HG02970 (cell line): Measurements from ENCODE around the gene CSH1.
"Not testable (repeated sequence)": the region's sequence is repeated elsewhere in the genome, so short reads cannot be mapped to it uniquely, and the experiment has no call there.

Experiments used
- ATAC-seq: cut with Tn5 transposase; IDR thresholded peaks from one replicate; pipeline ENCODE4 v1.9.1; 2021; ENCODE audit warnings: mild to moderate bottlenecking, moderate library complexity, moderate number of reproducible peaks; ENCODE audit not compliant: unreplicated experiment, low FRiP score

CSH1 gene

GRCh38 chr17:63928966-63929695, 32.8 kb upstream of the CSH1 start:
- no peak for ATAC-seq

- no peak for ATAC-seq
Measured at GRCh38 chr17:63928172-63928666, 31.8 kb upstream of the CSH1 start.

GRCh38 chr17:63927464-63928171, 31.2 kb upstream of the CSH1 start:
- no peak for ATAC-seq

GRCh38 chr17:63926164-63926563, 29.8 kb upstream of the CSH1 start:
- no peak for ATAC-seq

- no peak for ATAC-seq
Measured at GRCh38 chr17:63925615-63926014, 29.2 kb upstream of the CSH1 start.

GRCh38 chr17:63922402-63922801, 26.0 kb upstream of the CSH1 start:
- ATAC-seq, result not testable (repeated sequence)

- not testable (repeated sequence) for ATAC-seq
Measured at GRCh38 chr17:63920779-63921178, 24.4 kb upstream of the CSH1 start.

GRCh38 chr17:63920050-63920449, 23.7 kb upstream of the CSH1 start:
- ATAC-seq, result not testable (repeated sequence)

GRCh38 chr17:63919311-63919723, 22.9 kb upstream of the CSH1 start:
- no peak for ATAC-seq

- ATAC-seq, result not testable (repeated sequence)
Measured at GRCh38 chr17:63918789-63919305, 22.5 kb upstream of the CSH1 start, which contains the start of gene GH1. TSS of gene GH1 (minus strand) at chr17:63918839. CDS start at chr17:63918776, 63 bp downstream.

- ATAC-seq, result no peak
Measured at GRCh38 chr17:63918305-63918704, 21.9 kb upstream of the CSH1 start.

- ATAC-seq, result no peak
Measured at GRCh38 chr17:63917646-63918045, 21.3 kb upstream of the CSH1 start.

- ATAC-seq, result not testable (repeated sequence)
Measured at GRCh38 chr17:63917206-63917605, 20.8 kb upstream of the CSH1 start.

GRCh38 chr17:63916566-63917185, 20.3 kb upstream of the CSH1 start:
- ATAC-seq, result no peak

GRCh38 chr17:63915753-63916152, 19.4 kb upstream of the CSH1 start:
- ATAC-seq, result not testable (repeated sequence)

GRCh38 chr17:63914471-63914870, 18.1 kb upstream of the CSH1 start:
- ATAC-seq, result no peak

GRCh38 chr17:63911657-63912100, 15.3 kb upstream of the CSH1 start:
- no peak for ATAC-seq

GRCh38 chr17:63911041-63911635, 14.8 kb upstream of the CSH1 start, which contains the start of gene CSHL1:
TSS of gene CSHL1 (minus strand) at chr17:63911258. CDS start at chr17:63911196, 62 bp downstream.
- ATAC-seq, result no peak

- no peak for ATAC-seq
Measured at GRCh38 chr17:63910096-63910495, 13.7 kb upstream of the CSH1 start.

GRCh38 chr17:63909586-63909985, 13.2 kb upstream of the CSH1 start:
- ATAC-seq, result not testable (repeated sequence)
